HL-60 (cell line): ENCODE data around the gene ASS1.
A peak's percentile ranks its signal among the peaks of the same experiment; 100 is the strongest.

Experiments
- DNase-seq, 2 experiments: peaks; one replicate each; pipeline ENCODE4 v3.0.0-alpha.2; 2010 to 2020; ENCODE audit warnings: low read depth in 1 of 2, low spot score in 1 of 2
- H3K27ac ChIP-seq: fragments of 250-450 bp; sonication (Bioruptor Pico); replicated peaks from 2 replicates; pipeline ENCODE4 v1.5.1; 2020; ENCODE audit warnings: mild to moderate bottlenecking, moderate library complexity
- H3K27me3 ChIP-seq: fragments of 250-450 bp; sonication (Bioruptor Pico); 2 replicates; pipeline ENCODE4 v1.5.1; 2021; ENCODE audit warnings: mild to moderate bottlenecking, moderate library complexity; ENCODE audit not compliant: insufficient read depth, poor library complexity, severe bottlenecking
- H3K4me3 ChIP-seq: replicated peaks from 2 replicates; pipeline ENCODE4 v1.5.1; 2011; ENCODE audit warnings: mild to moderate bottlenecking, control low read depth, low read length; ENCODE audit not compliant: insufficient read depth
- CTCF ChIP-seq: IDR thresholded peaks from one replicate; pipeline ENCODE4 v1.5.1; 2011; ENCODE audit warnings: low read length, control low read depth, inconsistent platforms; ENCODE audit not compliant: insufficient read depth
- GABPA ChIP-seq: IDR thresholded peaks from 2 replicates; pipeline ENCODE4 v1.6.1; 2012; ENCODE audit warnings: low read depth
- POLR2AphosphoS5 ChIP-seq: IDR thresholded peaks from 2 replicates; pipeline ENCODE4 v1.6.1; 2012; ENCODE audit warnings: low read depth
- REST ChIP-seq: IDR thresholded peaks from 2 replicates; pipeline ENCODE4 v1.6.1; 2012; ENCODE audit warnings: low read depth; ENCODE audit not compliant: insufficient replicate concordance
- SPI1 ChIP-seq: IDR thresholded peaks from 2 replicates; pipeline ENCODE4 v1.6.1; 2012; ENCODE audit warnings: low read depth, mild to moderate bottlenecking, borderline replicate concordance

The ASS1 gene

GRCh38 chr9:130445268-130445983, 665 bp downstream of the ASS1 start:
- H3K27ac ChIP-seq, result no peak overlapping the region
- TF ChIP-seq POLR2AphosphoS5, result no peak
- no peak for TF ChIP-seq REST
- TF ChIP-seq CTCF, result no peak
- TF ChIP-seq SPI1, result no peak
- TF ChIP-seq GABPA, result no peak
- no peak for DNase-seq

GRCh38 chr9:130446101-130446861, 1.5 kb downstream of the ASS1 start:
- TF ChIP-seq POLR2AphosphoS5 (no peak), CTCF (no peak), GABPA (no peak), SPI1 (no peak), REST (no peak)
- Histone ChIP-seq H3K4me3 (no peak overlapping the region), H3K27me3 (peaks cover 2% of the 10 kb centered on the region), H3K27ac (no peak overlapping the region)
- DNase-seq, result no peak

More at GRCh38 chr9:130445268-130445983, 665 bp downstream of the ASS1 start:
- Histone ChIP-seq H3K4me3 (peak overlapping the region; percentile 47), H3K27me3 (peaks cover 2% of the 10 kb centered on the region)

GRCh38 chr9:130447193-130447816, 2.5 kb downstream of the ASS1 start:
- Histone ChIP-seq H3K4me3 (no peak overlapping the region), H3K27ac (no peak overlapping the region), H3K27me3 (peaks cover 2% of the 10 kb centered on the region)
- DNase-seq, result no peak
- TF ChIP-seq CTCF (no peak), GABPA (no peak), REST (no peak)
